GM18507 (cell line): ENCODE results near the gene C4BPA.

Experiments
- DNase-seq: peaks from one replicate; pipeline ENCODE4 v3.0.0; 2011; ENCODE audit warnings: low read depth; ENCODE audit not compliant: insufficient read length; ENCODE audit errors: extremely low spot score
- FAIRE-seq: peaks from 2 replicates; lab custom pipeline; 2011; peaks lifted over from hg19 to GRCh38; lab: Jason Lieb, UNC

The C4BPA gene

DNA sequence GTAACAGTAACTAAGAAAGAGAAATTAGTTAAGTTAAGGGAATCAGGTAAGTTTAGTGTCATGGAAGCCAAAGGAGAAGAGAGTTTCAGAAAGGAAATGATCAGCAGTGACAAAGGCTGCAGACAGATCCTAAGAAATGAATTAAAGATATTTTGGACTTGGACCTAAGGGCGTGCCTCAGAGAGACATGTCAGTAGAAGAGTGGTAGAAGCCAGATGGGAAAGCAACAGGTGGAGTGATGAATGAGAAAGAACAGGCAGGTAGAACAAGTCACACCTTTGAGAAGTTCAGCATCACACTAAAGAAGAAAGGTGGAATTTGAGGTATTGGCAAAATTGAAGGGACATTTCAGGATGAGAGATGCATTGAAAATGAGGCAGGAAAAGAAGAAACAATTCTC, 1.4 kb upstream of the C4BPA start:
- no peak for FAIRE-seq
- no peak for DNase-seq

DNA sequence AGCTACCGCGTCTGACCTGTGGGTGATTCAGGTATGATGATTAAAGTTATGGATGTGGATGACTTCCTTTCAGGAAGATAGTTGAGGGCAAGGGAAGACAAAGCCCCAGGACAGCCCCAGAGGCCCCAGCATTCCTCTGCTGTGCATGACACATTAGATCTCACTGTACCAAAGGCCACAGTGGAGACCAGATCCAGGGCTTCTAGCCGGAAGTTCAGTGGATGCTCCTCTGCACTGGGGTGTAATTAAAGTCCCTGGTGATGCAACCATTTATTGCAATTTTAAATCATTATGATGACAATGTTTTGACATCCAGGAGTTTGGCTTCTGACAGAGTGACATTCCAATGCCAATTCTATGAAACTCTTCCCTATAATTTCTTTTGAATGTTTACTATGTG, 5.0 kb downstream of the C4BPA start:
- no peak for DNase-seq
- FAIRE-seq = no peak

DNA sequence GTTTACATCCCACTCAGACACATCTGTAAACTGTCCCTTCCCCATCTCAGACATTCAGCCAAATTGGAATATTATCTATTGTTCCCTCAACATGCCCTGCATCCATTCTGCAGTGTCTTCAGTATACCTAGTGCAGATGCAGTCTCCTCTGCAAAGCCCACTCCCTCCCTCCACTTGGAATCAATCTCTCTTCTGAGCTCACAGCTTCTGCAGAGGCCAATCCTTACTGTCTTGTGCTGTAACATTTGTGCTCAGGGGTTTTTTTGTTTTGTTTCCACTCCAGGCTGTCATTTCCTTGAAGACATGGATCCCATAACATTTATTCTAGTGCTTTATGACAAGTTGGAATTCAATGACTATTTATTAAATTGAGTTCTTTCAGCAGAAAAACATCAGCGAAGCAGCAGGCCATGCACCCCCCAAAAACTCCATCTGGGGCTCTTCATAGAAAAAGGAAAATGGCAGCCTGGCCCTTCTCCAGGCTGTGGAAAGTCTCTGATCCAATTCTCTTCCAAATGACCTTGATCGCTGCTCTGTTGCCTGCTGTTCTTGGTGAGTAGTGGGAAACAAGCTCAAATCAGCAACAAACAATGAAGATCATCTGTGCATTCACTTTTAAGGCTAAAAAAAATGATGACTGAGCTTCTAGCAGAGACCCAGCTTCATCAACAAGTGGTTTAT, 8.7 kb downstream of the C4BPA start:
- FAIRE-seq = no peak
- no peak for DNase-seq

DNA sequence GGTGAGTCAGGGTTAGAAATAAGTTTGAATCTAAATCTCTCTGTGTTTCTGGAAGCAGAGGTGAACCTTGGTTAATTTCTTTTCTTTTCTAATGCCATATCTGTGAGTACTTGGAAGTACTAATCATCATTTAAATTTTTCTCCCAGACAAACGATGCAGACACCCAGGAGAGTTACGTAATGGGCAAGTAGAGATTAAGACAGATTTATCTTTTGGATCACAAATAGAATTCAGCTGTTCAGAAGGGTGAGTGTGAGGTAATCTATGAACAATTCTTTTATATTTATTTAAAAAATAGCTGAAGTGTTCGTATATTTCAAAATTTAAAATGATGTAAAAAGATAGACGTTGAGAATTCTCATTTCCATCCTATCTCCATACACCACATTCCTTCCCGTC, 11.2 kb downstream of the C4BPA start:
- DNase-seq (no peak), FAIRE-seq (no peak)

DNA sequence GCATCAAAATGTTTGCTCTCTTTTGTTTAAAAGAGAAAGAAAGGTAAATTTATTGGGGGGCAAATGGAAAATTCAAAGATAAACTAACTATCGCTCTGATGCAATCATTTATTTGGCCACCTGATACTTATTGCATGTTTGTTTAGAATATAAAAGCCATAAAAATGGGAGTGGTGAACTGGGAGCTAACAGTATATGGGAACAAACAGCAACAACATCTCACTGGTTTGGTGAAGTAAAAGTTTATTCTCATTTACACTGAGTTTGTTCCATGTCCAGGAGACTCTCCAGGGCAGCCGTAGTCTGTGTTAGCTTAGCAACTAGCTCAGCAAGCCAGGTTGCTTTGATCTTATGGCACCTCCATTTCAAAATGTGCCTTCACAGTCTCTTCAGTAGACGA, 20.4 kb downstream of the C4BPA start:
- no peak for FAIRE-seq
- DNase-seq = no peak

DNA sequence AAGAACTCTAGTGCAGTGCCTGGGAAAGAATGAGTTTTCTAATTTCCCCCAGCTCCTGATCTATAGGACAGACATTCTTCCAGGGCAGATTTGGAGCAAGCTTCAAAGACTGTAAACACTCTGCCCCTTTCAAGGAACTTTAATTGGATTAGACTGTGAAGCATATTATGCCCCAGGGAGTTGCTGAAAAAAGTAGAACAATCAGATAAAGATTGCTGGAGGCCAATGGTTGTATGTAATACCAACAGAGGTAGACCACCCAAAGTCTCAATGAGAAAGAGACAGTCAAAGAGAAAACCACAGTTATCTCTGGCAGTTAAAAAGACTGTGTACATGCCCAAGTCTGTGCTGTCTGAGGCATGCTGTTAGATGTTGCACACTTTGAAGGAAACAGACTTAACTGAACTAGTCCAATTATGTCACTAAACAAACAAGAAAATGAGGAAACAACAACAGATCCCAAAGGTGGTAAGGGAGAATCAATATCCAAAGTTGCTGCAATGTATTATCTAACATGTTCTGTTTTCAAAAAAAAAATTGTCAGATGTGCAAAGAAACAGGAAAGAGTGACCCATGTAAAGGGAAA, 24.4 kb downstream of the C4BPA start:
- DNase-seq (no peak), FAIRE-seq (no peak)

DNA sequence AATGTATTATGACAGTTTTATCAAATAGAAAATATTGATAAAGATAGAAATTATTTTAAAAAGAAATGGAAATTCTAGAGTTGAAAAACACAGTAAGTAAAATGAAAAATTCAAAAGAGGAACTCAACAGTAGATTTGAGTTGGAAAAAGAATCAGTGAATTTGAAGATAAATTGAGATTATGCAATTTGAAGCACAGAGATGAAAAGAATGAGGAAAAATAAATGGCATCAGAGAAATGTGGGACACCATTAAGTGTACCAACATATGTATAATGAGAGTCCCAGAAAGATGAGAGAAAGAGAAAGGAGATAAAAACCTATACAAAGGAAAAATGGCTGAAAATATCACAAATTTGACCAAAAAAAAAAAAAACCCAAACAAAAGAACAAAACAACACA, 25.0 kb downstream of the C4BPA start:
- FAIRE-seq = no peak
- DNase-seq = no peak

DNA sequence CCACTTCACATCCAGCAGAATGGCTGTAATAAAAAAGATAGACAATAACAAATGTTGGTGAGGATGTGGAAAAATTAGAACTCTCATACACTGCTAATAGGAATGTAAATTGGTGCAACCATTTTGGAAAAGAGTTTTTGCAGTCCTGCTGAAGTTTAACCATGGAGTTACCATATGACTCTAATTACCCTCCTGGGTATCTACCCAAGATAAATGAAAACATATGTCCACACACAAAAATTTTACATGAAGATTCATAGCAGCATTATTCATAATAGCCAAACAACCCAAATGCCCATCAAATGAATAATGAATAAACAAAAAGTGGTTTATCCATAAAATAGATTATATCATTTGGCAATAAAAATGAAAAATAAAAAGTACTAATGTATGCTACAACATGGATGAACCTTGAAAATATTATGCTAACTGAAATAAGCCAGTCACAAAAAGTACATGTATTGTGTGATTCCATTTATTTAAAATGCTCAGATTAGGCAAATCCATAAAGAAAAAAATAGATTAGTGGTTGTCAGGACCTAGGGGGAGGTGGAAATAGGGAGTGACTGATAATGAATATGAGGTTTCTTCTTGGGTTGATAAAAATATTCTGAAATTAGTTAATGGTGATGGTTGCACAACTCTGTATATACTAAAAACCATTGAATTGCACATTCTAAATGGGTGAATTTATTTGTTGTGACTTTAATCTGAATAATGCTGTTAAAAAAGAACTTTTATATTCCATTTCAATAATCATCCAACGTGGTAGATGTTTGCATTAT, 26.4 kb downstream of the C4BPA start:
- DNase-seq = no peak
- no peak for FAIRE-seq

DNA sequence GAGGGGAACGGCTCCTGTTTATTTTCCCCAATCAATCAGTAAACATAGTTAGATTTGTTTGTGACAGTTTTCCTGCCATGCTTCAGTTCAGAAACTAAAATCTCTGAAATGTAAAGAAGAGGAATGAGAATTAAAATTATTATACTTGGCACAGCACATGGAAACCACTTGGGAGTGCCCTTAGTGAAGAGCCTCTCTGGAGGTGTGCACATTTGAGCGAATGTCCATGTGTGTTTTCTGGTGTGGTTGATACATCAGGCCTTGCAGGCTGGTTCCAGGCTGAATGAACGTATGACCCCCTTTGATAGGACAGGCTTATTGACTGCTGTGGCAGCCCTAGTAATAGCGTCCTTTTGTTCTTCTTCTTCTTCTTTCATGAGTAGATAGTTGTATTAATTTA, 27.1 kb downstream of the C4BPA start:
- DNase-seq = no peak
- no peak for FAIRE-seq

DNA sequence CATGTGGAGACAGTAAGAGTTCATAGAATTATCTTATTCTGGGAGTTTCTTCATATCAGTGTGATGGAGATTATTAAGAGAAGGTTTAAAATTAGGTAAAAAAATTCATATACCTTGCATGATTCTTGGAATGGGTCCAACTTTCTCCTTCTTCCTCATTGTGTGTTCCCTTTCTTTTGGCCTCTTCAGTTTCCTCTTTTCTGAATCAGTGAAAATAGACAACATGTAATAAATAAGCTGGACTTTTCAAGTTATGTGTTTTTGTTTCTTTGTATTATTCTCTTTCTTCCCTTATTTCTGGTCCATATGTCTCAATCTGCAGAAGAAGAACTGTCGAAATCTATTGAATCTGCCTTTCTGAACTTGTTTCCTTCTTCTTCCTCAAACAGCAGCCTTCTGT, 30.5 kb downstream of the C4BPA start:
- DNase-seq (no peak), FAIRE-seq (no peak)

DNA sequence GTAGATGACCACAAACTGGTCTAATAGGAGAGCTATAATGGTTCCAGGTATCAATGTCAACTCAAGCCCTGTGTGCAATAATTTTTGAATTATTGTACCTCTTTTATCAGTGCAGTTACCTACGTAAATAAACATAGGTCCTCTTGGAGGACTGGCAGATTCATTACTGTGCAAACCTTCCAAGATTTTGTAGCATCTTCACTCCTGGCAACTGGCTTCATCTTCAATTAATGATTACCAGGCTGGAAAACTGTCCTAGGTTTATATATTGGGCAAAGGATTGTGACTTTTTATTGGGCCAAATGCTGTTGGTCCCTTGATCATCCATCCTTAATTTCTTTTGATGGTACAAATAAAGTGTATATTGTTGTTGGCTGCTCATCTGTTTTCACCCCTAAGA, 35.6 kb downstream of the C4BPA start:
- no peak for FAIRE-seq
- DNase-seq = no peak

DNA sequence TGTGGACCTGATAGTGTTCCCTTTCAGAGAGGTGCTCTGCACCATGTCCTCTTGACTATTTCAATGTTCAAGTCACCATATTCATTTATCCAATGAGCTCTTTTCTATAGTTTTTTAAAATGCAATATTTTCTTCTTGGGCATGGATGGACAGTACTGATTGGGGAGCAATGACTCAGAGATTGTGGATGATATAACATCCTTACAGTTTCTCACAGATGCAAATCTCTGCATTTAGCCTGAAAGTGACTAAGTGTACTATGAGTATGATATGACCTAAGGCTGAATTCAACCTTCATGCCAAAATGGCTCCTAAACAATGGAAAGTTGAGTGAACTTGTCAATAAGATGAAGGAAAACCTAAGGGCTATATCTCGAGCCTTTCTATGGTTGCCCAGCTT, 36.5 kb downstream of the C4BPA start:
- DNase-seq = no peak
- FAIRE-seq = no peak

DNA sequence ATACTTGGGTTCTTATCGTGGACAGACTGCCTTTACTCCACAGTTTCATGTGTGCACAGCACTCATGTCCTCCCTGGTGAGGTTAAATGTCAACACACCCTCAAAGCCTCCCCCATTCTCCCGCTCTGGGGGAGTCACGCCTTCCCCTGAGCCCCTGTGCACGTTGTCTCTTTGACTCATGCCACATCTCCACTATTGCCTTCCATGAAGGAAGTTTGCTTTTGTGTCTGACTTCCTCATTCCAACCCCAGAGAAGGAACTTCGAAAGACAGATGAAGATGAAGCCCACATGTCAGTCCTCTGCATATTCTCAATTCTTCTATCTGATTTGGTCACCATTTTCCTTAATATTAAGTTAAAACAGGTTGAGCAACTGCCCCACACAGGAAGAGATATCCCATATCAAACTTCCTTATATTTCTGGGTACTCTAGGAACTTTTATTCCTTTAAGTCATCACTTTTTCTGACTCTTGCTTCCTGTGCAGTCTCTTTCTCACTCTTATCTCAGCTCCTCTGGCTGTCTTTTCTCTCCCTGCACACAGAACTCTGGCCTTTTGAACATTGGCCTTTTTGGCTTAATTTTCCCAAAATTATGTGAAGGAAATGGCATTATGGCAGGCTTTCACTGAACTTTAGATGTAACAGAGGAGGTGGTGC, 41.5 kb downstream of the C4BPA start:
- no peak for FAIRE-seq
- DNase-seq = no peak

DNA sequence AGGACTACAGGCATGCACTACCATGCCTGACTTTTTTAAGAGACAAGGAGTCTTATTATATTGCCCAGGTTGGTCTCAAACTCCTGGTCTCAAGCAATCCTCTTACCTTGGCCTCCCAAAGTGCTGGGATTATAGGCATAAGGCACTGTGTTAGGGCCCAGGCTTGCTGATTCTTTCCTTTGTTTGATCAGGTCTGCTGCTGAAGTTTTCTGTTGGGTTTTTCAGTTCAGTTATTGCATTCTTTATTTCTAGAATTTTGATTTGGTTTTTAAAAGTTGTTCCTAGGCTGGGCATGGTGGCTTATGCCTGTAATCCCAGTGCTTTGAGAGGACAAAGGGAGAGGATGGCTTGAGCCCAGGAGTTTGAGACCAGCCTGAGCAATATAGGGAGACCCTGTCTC, 47.9 kb downstream of the C4BPA start:
- DNase-seq = no peak
- FAIRE-seq = no peak

DNA sequence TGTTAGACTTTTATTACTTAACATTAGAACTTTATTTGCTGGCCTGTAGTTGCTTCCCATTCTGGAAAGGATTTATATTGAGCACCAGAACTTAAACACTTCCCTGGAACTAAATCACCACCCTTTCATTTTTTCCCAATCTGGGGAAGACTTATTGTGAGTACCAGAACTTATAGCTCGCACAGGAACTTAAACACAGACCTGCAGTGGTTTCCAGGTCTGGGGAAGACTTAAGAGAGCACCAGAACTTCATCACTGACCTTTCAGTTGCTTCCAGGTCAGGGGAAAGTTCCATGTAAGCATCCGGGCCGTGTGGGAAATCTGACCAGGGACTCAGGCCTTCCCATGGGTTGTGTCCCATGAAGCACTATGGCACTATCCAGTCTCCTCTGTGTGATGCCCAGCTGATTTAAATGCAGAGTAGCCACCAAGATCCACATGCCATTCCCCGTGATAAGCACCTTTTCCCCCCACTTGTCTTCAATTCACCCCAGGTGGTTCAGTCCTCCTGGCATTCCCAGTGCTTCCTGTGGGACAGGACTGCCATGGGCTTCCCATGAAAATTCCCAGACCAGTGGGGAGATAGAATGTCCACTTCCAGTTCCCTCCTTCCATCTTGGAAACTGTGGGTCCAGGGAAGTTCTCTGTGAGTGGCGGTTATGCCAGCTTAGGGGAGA, 48.9 kb downstream of the C4BPA start:
- DNase-seq (no peak), FAIRE-seq (no peak)

DNA sequence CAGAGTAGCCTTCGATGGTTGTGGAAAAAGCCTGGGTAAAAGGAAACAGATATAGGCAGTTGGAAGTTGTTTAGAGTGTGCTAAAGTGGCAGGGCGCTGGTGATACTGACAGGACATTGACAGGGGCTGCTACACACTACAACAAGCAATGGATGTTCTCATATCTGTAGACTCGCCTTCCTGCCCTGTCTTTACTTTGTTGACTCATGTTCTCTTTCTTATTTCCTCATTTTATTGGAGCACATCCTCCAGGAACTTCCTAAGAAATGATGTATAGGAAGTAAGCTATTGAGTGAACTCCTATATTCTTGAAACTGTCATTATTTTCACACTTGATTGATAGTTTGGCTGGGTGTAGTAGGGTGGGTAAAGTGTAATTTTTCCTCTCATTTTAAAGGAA, 51.0 kb downstream of the C4BPA start:
- DNase-seq (no peak), FAIRE-seq (no peak)

DNA sequence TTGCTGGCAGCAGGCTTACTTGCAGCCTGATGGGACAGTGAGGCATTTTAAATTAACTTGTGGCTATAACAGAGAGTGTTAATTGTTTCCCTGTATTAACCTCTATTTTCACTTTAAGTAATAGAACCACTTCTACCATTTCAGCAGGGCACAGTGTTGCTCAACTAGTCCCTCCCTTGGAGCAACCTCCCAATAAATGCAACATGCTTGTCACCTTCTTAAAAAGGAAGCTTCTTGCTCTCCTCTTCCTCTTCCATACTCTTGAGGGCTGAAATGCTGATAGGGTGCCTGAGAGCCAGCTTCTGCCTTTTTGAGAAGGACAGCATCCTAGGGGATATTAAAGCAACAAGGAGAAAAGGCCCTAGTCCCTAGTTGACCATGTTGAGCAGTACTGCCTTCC, 52.1 kb downstream of the C4BPA start:
- DNase-seq = no peak
- no peak for FAIRE-seq

DNA sequence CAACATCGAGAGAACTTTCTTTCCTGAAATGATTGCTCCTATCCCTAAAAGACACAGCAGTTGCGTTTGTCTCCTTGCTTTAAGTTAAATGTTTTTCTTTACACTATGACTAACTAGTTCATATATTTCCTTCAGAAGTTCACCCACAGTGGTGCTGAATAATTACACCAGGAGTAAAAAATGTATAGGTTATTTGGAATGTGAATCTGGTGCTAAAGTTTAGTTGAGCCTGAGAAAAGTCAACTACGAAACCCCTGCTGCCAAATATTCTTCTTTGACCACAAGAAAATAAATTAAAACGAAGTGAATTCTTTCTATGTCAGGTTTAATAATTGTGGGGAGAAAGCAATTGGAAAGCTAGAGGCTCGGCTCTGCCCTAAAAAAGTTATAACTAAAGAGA, 52.8 kb downstream of the C4BPA start:
- no peak for DNase-seq
- FAIRE-seq = no peak

DNA sequence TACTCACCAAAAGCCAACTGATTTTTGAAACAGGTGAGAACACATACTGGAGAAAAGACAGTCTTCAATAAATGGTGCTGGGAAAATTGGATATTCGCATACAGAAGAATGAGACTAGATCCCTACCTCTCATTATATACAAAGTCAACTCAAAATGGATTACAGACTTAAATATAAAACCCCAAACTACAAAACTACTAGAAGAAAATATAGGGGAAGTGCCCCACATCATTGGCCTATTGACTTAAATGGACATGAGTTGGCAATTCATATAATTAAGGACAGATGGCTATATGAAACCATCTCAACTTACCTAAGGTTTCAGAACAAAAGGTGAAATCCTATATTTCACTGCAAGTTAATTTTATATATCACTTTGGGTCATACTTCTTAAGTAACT, 60.1 kb downstream of the C4BPA start:
- FAIRE-seq (no peak), DNase-seq (no peak)

DNA sequence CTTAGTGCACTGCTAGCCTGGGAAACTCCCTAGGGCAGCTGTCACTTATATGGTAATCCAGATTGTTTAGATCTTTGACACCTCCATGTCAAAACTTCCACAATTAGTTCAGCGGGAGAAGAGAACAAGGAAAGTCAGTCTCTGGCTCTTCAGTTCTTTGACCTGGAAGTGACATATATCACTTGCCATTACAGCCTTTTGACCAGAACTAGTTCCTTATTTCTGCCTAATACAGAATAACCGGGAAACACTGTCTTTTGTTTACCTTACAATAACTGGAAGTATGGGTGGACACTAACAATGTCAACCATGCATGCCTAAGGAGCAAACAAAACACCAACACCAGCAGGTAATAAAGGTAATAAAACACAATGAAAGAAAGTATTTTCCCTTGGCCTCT, 68.3 kb downstream of the C4BPA start:
- FAIRE-seq = no peak
- no peak for DNase-seq
